Measurements from ENCODE around the gene KIAA1958. TPM values are rescaled to one million over a fixed set of nuclear protein-coding genes. Genes with fewer than 3 reads are reported as not detected.

KIAA1958 gene
- total and polyA plus RNA-seq, 5 donors from 2014 or later: 0.41 to 3.1 (median 1.3) TPM

DNA sequence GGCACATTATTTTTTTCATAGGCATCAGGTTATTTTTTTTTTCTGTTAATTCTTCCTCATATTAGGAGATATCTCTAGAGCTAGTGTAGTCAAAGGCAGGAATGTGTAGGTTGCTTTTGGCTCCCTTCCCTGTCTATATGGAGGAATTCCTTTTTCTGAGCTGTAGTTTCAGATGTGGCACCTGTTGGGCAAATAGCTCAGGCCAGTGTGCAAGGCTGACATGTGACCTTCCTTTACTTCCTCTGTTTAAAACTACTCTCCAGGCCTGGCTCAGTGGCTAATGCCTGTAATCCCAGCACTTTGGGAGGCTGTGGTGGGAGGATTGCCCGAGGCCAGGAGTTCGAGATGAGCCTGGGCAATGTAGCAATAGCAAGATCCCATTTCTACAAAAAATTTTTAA is 40.5 kb upstream of the KIAA1958 start:
- H3K27ac Mint-ChIP-seq: peak overlapping the region in 1 of 3 donors; percentile 28
- H3K4me3 ChIP-seq (ENCODE audit: low read depth, low read length): no peak overlapping the region
- H3K27me3 ChIP-seq (ENCODE audit: control insufficient read depth, insufficient read depth, low read length): no peaks in the 10 kb centered on the region
- H3K36me3 Mint-ChIP-seq: peaks cover 13% of the 10 kb centered on the region
- ATAC-seq (ENCODE audit: low read depth in 2 of 2) (no peak), DNase-seq (no peak)
- no peak overlapping the region for H3K4me3 Mint-ChIP-seq
- no peaks in the 10 kb centered on the region for H3K27me3 Mint-ChIP-seq
- H3K4me1 ChIP-seq (ENCODE audit: control insufficient read depth, insufficient read depth, low read length, poor library complexity, severe bottlenecking): no peaks in the 10 kb centered on the region
- H3K9me3 Mint-ChIP-seq: no peaks in the 10 kb centered on the region
- no peaks in the 10 kb centered on the region for H3K36me3 ChIP-seq (ENCODE audit: control insufficient read depth, insufficient read depth, low read length)
- no peak overlapping the region for H3K27ac ChIP-seq (ENCODE audit: insufficient read depth, low read length, poor library complexity, severe bottlenecking)
- peaks cover 0 to 11% (median 2%) of the 10 kb centered on the region in 4 donors for H3K4me1 Mint-ChIP-seq
- no peaks in the 10 kb centered on the region for H3K9me3 ChIP-seq (ENCODE audit: control insufficient read depth in 2 of 2, low read length in 2 of 2)

DNA sequence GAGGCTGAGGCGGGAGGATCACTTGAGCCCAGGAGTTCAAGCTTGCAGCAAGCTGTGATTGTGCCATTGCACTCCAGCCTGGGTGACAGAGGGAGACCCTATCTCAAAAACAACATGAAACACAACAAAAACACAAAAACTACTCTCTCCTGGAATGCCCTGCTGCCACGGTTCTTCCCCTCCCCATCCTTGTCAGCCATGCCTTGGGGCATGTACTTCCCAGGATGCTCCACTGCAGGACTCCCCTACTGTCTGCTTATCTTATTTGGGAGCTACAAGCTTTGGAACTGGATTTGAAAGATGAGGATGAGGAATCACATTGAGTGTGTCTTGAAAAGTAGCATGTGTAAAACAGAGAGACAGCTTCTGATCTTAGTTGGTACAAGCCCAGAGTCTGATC is 40.1 kb upstream of the KIAA1958 start:
- ATAC-seq (ENCODE audit: low read depth in 2 of 2) (no peak), DNase-seq (no peak)
- Histone ChIP-seq H3K27ac (ENCODE audit: insufficient read depth, low read length, poor library complexity, severe bottlenecking) (no peak overlapping the region), H3K4me3 (ENCODE audit: low read depth, low read length) (no peak overlapping the region), H3K9me3 (ENCODE audit: control insufficient read depth in 2 of 2, low read length in 2 of 2) (no peaks in the 10 kb centered on the region), H3K27me3 (ENCODE audit: control insufficient read depth, insufficient read depth, low read length) (no peaks in the 10 kb centered on the region), H3K4me1 (ENCODE audit: control insufficient read depth, insufficient read depth, low read length, poor library complexity, severe bottlenecking) (no peaks in the 10 kb centered on the region), H3K36me3 (ENCODE audit: control insufficient read depth, insufficient read depth, low read length) (no peaks in the 10 kb centered on the region)
- peaks cover 0 to 11% (median 2%) of the 10 kb centered on the region in 4 donors for H3K4me1 Mint-ChIP-seq
- H3K36me3 Mint-ChIP-seq: peaks cover 11% of the 10 kb centered on the region
- no peak overlapping the region for H3K4me3 Mint-ChIP-seq
- no peak overlapping the region for H3K27ac Mint-ChIP-seq
- H3K9me3 Mint-ChIP-seq: no peaks in the 10 kb centered on the region
- no peaks in the 10 kb centered on the region for H3K27me3 Mint-ChIP-seq

DNA sequence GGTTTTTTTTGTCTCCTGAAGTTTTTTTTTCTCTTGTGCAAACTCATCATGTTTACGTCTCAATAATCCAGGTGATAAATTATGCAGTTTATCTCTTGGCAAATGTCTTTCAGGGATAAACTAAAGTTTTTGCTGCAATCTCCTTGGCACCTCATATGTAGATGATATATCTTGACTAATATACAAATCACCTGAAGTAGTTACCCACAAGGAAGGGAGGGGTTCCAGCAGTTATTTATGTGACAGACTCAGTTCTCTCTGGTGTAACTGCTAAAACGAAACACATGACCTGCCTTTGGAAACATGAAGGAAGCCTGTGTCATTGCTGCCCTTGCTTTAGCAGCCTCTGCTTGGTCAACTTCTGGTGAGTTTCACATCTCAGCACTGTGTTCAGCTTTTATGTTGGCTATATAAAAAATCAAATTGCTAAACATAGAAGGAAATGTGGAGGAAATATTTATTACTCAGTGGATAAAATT is 39.3 kb upstream of the KIAA1958 start:
- Mint-ChIP-seq H3K9me3 (no peaks in the 10 kb centered on the region), H3K27me3 (no peaks in the 10 kb centered on the region), H3K4me1 (peaks cover 0 to 11% (median 2%) of the 10 kb centered on the region in 4 donors), H3K36me3 (peaks cover 15% of the 10 kb centered on the region), H3K4me3 (no peak overlapping the region), H3K27ac (no peak overlapping the region)
- Histone ChIP-seq H3K36me3 (ENCODE audit: control insufficient read depth, insufficient read depth, low read length) (peaks cover 2% of the 10 kb centered on the region), H3K27ac (ENCODE audit: insufficient read depth, low read length, poor library complexity, severe bottlenecking) (no peak overlapping the region), H3K9me3 (ENCODE audit: control insufficient read depth in 2 of 2, low read length in 2 of 2) (no peaks in the 10 kb centered on the region), H3K4me3 (ENCODE audit: low read depth, low read length) (no peak overlapping the region), H3K4me1 (ENCODE audit: control insufficient read depth, insufficient read depth, low read length, poor library complexity, severe bottlenecking) (no peaks in the 10 kb centered on the region), H3K27me3 (ENCODE audit: control insufficient read depth, insufficient read depth, low read length) (no peaks in the 10 kb centered on the region)
- DNase-seq: peak in 1 of 3 donors; percentile 38
- no peak for ATAC-seq (ENCODE audit: low read depth in 2 of 2)

DNA sequence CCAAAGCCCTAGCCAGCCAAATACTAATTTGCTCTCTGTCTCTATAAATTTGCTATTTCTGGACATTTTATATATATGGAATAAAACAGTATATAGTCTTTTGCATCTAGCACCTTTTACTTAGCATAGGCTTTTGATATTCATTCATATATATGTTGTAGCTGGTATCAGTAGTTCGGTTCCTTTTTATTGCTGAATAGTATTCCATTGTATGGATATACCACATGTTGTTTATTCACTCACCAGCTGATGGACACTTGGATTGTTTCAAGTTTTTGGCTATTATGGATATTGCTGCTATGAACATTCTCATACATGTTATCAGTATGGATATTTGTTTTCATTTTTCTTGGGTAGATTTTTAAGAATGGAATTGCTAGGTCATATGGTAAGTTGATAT is 23.8 kb upstream of the KIAA1958 start:
- ATAC-seq (ENCODE audit: low read depth in 2 of 2): no peak
- Mint-ChIP-seq H3K4me3 (no peak overlapping the region), H3K9me3 (peaks cover 0 to 4% (median 0%) of the 10 kb centered on the region in 7 donors), H3K27ac (no peak overlapping the region), H3K36me3 (peaks cover 41% of the 10 kb centered on the region), H3K4me1 (peaks cover 0 to 8% (median 0%) of the 10 kb centered on the region in 4 donors), H3K27me3 (no peaks in the 10 kb centered on the region)
- no peaks in the 10 kb centered on the region for H3K27me3 ChIP-seq (ENCODE audit: control insufficient read depth, insufficient read depth, low read length)
- H3K4me1 ChIP-seq (ENCODE audit: control insufficient read depth, insufficient read depth, low read length, poor library complexity, severe bottlenecking): no peaks in the 10 kb centered on the region
- H3K9me3 ChIP-seq (ENCODE audit: control insufficient read depth in 2 of 2, low read length in 2 of 2): no peaks in the 10 kb centered on the region
- H3K36me3 ChIP-seq (ENCODE audit: control insufficient read depth, insufficient read depth, low read length): peaks cover 10% of the 10 kb centered on the region
- no peak for DNase-seq
- no peak overlapping the region for H3K27ac ChIP-seq (ENCODE audit: insufficient read depth, low read length, poor library complexity, severe bottlenecking)
- H3K4me3 ChIP-seq (ENCODE audit: low read depth, low read length): no peak overlapping the region

DNA sequence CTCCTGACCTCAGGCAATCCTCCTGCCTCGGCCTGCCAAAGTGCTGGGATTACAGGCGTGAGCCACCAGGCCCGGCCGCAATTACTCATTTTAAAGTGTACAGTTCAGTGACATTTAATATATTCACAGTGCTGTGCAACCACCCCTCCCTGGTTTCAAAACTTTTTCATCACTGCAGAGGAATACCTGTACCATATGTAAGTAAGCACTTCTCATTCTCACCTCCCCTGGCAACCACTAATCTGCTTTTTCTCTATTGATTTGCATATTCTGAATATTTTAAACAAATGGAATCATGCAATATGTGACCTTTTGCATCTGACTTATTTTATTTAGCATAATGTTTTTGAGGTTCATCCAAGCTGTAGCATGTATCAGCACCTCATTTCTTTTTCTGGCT is 21.3 kb upstream of the KIAA1958 start:
- peaks cover 0 to 4% (median 0%) of the 10 kb centered on the region in 7 donors for H3K9me3 Mint-ChIP-seq
- H3K4me1 ChIP-seq (ENCODE audit: control insufficient read depth, insufficient read depth, low read length, poor library complexity, severe bottlenecking): no peaks in the 10 kb centered on the region
- no peaks in the 10 kb centered on the region for H3K9me3 ChIP-seq (ENCODE audit: control insufficient read depth in 2 of 2, low read length in 2 of 2)
- no peaks in the 10 kb centered on the region for H3K27me3 ChIP-seq (ENCODE audit: control insufficient read depth, insufficient read depth, low read length)
- no peak overlapping the region for H3K27ac ChIP-seq (ENCODE audit: insufficient read depth, low read length, poor library complexity, severe bottlenecking)
- H3K36me3 Mint-ChIP-seq: peaks cover 34% of the 10 kb centered on the region
- H3K4me3 Mint-ChIP-seq: no peak overlapping the region
- ATAC-seq (ENCODE audit: low read depth in 2 of 2) (no peak), DNase-seq (no peak)
- H3K27me3 Mint-ChIP-seq: no peaks in the 10 kb centered on the region
- H3K4me1 Mint-ChIP-seq: peaks cover 0 to 8% (median 0%) of the 10 kb centered on the region in 4 donors
- peaks cover 3% of the 10 kb centered on the region for H3K36me3 ChIP-seq (ENCODE audit: control insufficient read depth, insufficient read depth, low read length)
- no peak overlapping the region for H3K27ac Mint-ChIP-seq
- no peak overlapping the region for H3K4me3 ChIP-seq (ENCODE audit: low read depth, low read length)

DNA sequence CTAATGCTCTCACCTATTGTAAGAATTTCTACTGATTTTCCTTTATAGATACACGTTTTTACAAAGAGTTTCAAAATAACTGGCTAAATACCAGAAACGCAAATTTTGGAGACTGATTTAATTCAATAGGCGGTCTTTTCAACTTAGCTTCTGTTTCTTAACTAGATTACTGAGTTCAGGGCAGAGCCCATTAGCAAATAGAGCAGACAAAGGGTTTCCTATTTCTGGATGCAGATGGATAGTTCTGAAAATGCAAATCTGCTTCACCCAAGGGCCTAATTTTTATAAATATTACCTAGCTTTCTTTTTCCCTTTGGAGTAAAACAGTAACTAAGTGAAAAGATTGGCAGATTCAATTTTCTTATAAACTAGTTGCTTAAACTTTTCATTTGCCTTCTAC is 13.6 kb upstream of the KIAA1958 start:
- no peaks in the 10 kb centered on the region for H3K9me3 ChIP-seq (ENCODE audit: control insufficient read depth in 2 of 2, low read length in 2 of 2)
- H3K9me3 Mint-ChIP-seq: peaks cover 0 to 5% (median 1%) of the 10 kb centered on the region in 7 donors
- H3K4me3 Mint-ChIP-seq: no peak overlapping the region
- peaks cover 2% of the 10 kb centered on the region for H3K36me3 ChIP-seq (ENCODE audit: control insufficient read depth, insufficient read depth, low read length)
- no peaks in the 10 kb centered on the region for H3K27me3 Mint-ChIP-seq
- ATAC-seq (ENCODE audit: low read depth in 2 of 2) (no peak), DNase-seq (no peak)
- no peaks in the 10 kb centered on the region for H3K4me1 Mint-ChIP-seq
- no peaks in the 10 kb centered on the region for H3K27me3 ChIP-seq (ENCODE audit: control insufficient read depth, insufficient read depth, low read length)
- H3K4me3 ChIP-seq (ENCODE audit: low read depth, low read length): no peak overlapping the region
- H3K36me3 Mint-ChIP-seq: peaks cover 40% of the 10 kb centered on the region
- H3K27ac Mint-ChIP-seq: no peak overlapping the region
- no peaks in the 10 kb centered on the region for H3K4me1 ChIP-seq (ENCODE audit: control insufficient read depth, insufficient read depth, low read length, poor library complexity, severe bottlenecking)
- no peak overlapping the region for H3K27ac ChIP-seq (ENCODE audit: insufficient read depth, low read length, poor library complexity, severe bottlenecking)

DNA sequence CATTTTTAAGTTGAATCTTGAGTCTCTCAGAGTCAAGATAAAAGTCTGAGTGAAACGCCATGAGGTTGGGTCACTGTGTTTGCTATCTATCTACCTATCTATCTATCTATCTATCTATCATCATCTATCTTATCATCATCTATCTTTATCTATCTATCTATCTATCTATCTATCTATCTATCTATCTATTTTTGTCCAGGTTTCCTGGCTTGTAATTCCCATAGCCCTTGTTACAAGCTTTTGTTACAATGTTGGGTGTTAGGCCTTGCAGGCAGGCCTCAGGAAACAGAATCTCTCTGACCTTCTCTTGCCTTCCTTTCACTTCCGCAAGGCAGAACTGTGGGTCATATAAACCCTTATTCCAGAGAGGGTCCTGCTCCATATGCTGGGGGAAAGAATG is 12.6 kb upstream of the KIAA1958 start:
- H3K27me3 Mint-ChIP-seq: no peaks in the 10 kb centered on the region
- H3K27me3 ChIP-seq (ENCODE audit: control insufficient read depth, insufficient read depth, low read length): no peaks in the 10 kb centered on the region
- no peak overlapping the region for H3K4me3 Mint-ChIP-seq
- no peaks in the 10 kb centered on the region for H3K4me1 Mint-ChIP-seq
- H3K27ac ChIP-seq (ENCODE audit: insufficient read depth, low read length, poor library complexity, severe bottlenecking): no peak overlapping the region
- H3K36me3 ChIP-seq (ENCODE audit: control insufficient read depth, insufficient read depth, low read length): peaks cover 2% of the 10 kb centered on the region
- peaks cover 0 to 8% (median 2%) of the 10 kb centered on the region in 7 donors for H3K9me3 Mint-ChIP-seq
- H3K36me3 Mint-ChIP-seq: peaks cover 37% of the 10 kb centered on the region
- H3K27ac Mint-ChIP-seq: no peak overlapping the region
- DNase-seq (no peak), ATAC-seq (ENCODE audit: low read depth in 2 of 2) (no peak)
- H3K9me3 ChIP-seq (ENCODE audit: control insufficient read depth in 2 of 2, low read length in 2 of 2): no peaks in the 10 kb centered on the region
- no peaks in the 10 kb centered on the region for H3K4me1 ChIP-seq (ENCODE audit: control insufficient read depth, insufficient read depth, low read length, poor library complexity, severe bottlenecking)
- no peak overlapping the region for H3K4me3 ChIP-seq (ENCODE audit: low read depth, low read length)

DNA sequence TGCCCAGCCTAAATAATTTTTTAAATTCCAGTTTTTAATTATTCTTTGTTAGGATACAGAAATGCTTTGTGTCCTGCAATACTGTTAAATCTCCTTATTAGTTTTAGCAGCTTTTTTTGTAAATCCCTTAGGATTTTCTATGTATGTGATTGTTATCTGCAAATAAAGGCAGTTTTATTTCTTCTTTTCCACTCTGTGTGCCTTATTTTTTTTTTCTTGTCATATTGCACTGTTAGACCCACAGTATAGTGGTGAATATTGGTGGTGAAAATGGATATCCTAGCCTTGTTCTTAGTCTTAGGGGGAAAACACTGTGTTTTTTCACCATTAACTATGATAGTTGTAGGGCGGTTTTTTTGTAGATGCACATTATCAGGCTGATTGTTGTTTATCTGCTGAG is 11.3 kb upstream of the KIAA1958 start:
- peaks cover 0 to 8% (median 2%) of the 10 kb centered on the region in 7 donors for H3K9me3 Mint-ChIP-seq
- H3K27me3 ChIP-seq (ENCODE audit: control insufficient read depth, insufficient read depth, low read length): no peaks in the 10 kb centered on the region
- no peak overlapping the region for H3K27ac ChIP-seq (ENCODE audit: insufficient read depth, low read length, poor library complexity, severe bottlenecking)
- H3K36me3 Mint-ChIP-seq: peaks cover 39% of the 10 kb centered on the region
- no peak overlapping the region for H3K4me3 ChIP-seq (ENCODE audit: low read depth, low read length)
- H3K4me1 ChIP-seq (ENCODE audit: control insufficient read depth, insufficient read depth, low read length, poor library complexity, severe bottlenecking): no peaks in the 10 kb centered on the region
- peaks cover 2% of the 10 kb centered on the region for H3K36me3 ChIP-seq (ENCODE audit: control insufficient read depth, insufficient read depth, low read length)
- H3K9me3 ChIP-seq (ENCODE audit: control insufficient read depth in 2 of 2, low read length in 2 of 2): no peaks in the 10 kb centered on the region
- H3K27me3 Mint-ChIP-seq: no peaks in the 10 kb centered on the region
- no peak for DNase-seq
- H3K4me3 Mint-ChIP-seq: no peak overlapping the region
- no peak for ATAC-seq (ENCODE audit: low read depth in 2 of 2)
- no peak overlapping the region for H3K27ac Mint-ChIP-seq
- no peaks in the 10 kb centered on the region for H3K4me1 Mint-ChIP-seq
